ENCODE results near the gene TPD52L2.
A peak's percentile ranks its signal among the peaks of the same experiment; 100 is the strongest.
"Not testable (repeated sequence)": the region's sequence is repeated elsewhere in the genome, so short reads cannot be mapped to it uniquely, and the experiment has no call there.

TPD52L2 gene

GRCh38 chr20:63857764-63858392 lies 7.2 kb upstream of the TPD52L2 start:
- DNase-seq = no peak

GRCh38 chr20:63858393-63859165 lies 6.5 kb upstream of the TPD52L2 start:
- no peak for DNase-seq

GRCh38 chr20:63859166-63859699 lies 5.8 kb upstream of the TPD52L2 start:
- DNase-seq = no peak

GRCh38 chr20:63860325-63861051 lies 4.6 kb upstream of the TPD52L2 start:
- no peak for DNase-seq

GRCh38 chr20:63861365-63861934 lies 3.6 kb upstream of the TPD52L2 start, which contains the start of gene ABHD16B:
Gene ABHD16B (plus strand): TSS chr20:63861498. CDS start chr20:63861541, 43 bp downstream.
- DNase-seq = no peak

- no peak for DNase-seq
Observed at GRCh38 chr20:63861981-63862901, 2.8 kb upstream of the TPD52L2 start.

- no peak for DNase-seq
Observed at GRCh38 chr20:63863021-63863797, 1.9 kb upstream of the TPD52L2 start.

GRCh38 chr20:63863798-63864544 lies 1.1 kb upstream of the TPD52L2 start:
- DNase-seq = peak; percentile 75

- no peak for DNase-seq
Observed at GRCh38 chr20:63864545-63864977, 509 bp upstream of the TPD52L2 start.

GRCh38 chr20:63867042-63867441 lies 2.0 kb downstream of the TPD52L2 start:
- DNase-seq = not testable (repeated sequence)

- no peak for DNase-seq
Observed at GRCh38 chr20:63868264-63868663, 3.2 kb downstream of the TPD52L2 start.

- DNase-seq = no peak
Observed at GRCh38 chr20:63873477-63873971, 8.5 kb downstream of the TPD52L2 start.

- not testable (repeated sequence) for DNase-seq
Observed at GRCh38 chr20:63874241-63874640, 9.2 kb downstream of the TPD52L2 start.

GRCh38 chr20:63876489-63877036 lies 11.5 kb downstream of the TPD52L2 start:
- DNase-seq = no peak

GRCh38 chr20:63877755-63878470 lies 12.8 kb downstream of the TPD52L2 start:
- DNase-seq = no peak

GRCh38 chr20:63878899-63879663 lies 14.0 kb downstream of the TPD52L2 start:
- no peak for DNase-seq

GRCh38 chr20:63880901-63881300 lies 15.8 kb downstream of the TPD52L2 start:
- not testable (repeated sequence) for DNase-seq
